ENCODE results near the gene PFKFB4.
A peak's percentile ranks its signal among the peaks of the same experiment; 100 is the strongest.
"Not testable (repeated sequence)": the region's sequence is repeated elsewhere in the genome, so short reads cannot be mapped to it uniquely, and the experiment has no call there.

The PFKFB4 gene

GRCh38 chr3:48492461-48493202 is 64.0 kb downstream of the PFKFB4 start:
- DNase-seq (ENCODE audit: low spot score), result peak; percentile 46

GRCh38 chr3:48486952-48487351 is 69.7 kb downstream of the PFKFB4 start:
- no peak for DNase-seq (ENCODE audit: low spot score)

DNA sequence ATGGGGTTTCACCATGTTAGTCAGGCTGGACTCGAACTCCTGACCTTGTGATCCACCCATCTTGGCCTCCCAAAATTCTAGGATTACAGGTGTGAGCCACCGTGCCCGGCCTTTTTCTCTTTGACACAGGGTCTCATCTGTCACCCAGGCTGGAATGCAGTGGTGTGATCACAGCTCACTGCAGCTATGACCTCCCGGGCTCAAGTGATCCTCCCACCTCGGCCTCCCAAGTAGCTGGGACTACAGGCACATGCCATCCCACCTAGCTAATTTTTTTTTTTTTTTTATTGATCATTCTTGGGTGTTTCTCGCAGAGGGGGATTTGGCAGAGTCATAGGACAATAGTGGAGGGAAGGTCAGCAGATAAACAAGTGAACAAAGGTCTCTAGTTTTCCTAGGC is 73.8 kb downstream of the PFKFB4 start:
- not testable (repeated sequence) for DNase-seq (ENCODE audit: low spot score)

GRCh38 chr3:48480891-48481290 is 75.7 kb downstream of the PFKFB4 start:
- not testable (repeated sequence) for DNase-seq (ENCODE audit: low spot score)

DNA sequence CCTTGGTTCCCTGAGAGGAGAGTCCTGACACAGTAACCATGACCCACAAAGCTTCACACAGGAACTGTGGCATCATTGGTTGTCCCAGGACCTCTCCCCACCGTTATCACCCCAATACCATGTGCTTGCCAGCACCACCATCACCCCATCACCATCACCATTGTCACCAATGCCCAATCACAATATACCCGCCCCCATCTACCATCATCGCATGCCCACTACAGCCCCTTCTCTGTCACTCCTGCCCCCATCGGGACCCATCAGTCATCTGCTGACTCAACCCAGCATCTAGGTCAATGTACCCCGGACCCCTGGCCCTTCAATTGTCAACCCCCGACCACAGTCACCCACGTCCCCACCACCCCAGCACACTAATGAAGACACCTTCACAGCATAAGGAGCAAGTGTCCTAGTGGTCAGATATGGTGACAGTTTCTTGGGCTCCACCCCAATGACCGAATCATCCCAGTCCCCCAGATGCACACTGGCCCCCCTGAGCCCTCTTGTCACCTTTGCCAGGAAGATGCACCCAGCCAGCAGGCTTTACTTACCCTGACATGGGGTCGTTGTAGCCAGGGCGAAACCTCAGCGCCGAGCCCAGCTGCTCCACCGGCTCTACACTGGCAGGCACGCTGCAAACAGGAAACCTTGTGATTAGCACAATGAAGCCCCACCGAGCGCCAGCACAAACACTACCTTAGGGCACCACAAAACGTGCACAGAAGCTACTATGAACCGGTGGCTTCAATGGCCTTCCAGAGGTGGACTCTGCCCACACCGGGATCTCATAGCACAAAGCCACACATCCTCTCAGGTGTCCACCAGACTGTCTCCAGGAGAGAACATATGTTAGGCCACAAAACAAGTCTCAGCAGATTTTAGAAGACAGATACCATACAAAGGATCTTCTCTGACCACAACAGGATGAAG is 77.7 kb downstream of the PFKFB4 start:
- no peak for DNase-seq (ENCODE audit: low spot score)

GRCh38 chr3:48477959-48478520 is 78.6 kb downstream of the PFKFB4 start:
- DNase-seq (ENCODE audit: low spot score), result no peak

DNA sequence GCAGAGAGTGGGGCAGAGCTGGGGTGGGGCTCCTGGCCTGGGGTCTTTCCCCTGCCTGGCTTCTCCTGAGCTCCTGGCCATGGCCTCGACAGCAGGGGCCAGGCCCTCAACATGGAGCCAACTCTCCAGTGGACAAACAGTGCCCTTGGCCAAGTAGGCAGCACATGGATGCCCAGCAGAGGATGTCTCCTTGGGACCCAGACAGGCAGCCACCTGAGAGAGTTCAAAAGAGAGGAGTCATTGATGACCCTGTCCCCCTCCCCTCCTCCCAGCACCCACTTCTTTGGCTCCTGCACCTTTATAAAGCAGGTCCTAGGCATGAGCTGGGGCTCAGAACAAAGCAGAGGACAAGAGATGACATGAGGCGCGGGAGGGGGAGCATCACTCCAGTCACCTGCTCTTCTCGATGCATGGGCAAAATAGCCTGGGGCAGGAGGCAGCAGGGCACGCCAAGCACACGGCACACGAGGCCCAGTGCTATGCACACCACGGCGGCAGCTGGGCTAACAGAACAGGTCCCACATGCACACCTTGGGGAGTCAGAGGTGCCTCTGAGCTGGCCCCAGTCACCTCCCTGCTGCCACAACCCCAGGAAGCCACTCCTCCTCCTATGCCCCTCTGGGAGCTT is 80.1 kb downstream of the PFKFB4 start:
- DNase-seq (ENCODE audit: low spot score), result no peak

DNA sequence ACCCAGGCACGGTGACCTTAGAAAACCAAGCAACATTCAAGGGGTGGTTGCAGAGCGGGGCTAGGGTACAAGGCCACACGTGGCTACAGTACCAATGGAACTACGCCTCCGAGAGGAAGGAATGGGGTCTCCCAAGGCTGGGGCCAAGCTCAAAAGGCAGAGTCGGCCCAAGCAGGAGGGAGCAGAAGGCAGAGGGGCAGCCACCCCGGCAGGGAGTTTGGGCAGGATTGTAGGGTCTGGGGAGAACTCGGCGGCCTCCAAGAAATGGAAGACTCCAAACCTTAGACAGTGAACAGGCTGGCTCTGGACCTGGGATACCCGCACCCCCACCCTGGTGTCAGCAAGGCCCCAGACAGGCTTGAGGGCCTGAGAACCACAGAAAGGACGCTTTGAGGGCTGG is 81.4 kb downstream of the PFKFB4 start:
- no peak for DNase-seq (ENCODE audit: low spot score)

GRCh38 chr3:48474619-48475018 is 82.0 kb downstream of the PFKFB4 start:
- DNase-seq (ENCODE audit: low spot score), result no peak

GRCh38 chr3:48474031-48474430 is 82.6 kb downstream of the PFKFB4 start:
- DNase-seq (ENCODE audit: low spot score), result not testable (repeated sequence)

DNA sequence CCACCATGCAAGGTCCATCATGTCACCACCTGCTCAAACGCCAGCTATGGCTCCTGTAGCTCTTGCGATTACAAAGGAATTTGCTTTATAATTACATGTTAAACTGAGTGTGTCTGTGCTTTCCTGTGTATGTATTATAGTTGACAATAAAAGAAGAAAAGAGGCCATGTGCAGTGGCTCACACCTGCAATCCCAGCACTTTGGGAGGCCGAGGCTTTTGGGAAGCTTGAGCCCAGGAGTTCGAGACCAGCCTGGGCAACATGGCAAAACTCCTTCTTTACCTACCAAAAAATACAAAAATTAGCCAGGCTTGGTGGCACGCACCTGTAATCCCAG is 83.0 kb downstream of the PFKFB4 start:
- no peak for DNase-seq (ENCODE audit: low spot score)

DNA sequence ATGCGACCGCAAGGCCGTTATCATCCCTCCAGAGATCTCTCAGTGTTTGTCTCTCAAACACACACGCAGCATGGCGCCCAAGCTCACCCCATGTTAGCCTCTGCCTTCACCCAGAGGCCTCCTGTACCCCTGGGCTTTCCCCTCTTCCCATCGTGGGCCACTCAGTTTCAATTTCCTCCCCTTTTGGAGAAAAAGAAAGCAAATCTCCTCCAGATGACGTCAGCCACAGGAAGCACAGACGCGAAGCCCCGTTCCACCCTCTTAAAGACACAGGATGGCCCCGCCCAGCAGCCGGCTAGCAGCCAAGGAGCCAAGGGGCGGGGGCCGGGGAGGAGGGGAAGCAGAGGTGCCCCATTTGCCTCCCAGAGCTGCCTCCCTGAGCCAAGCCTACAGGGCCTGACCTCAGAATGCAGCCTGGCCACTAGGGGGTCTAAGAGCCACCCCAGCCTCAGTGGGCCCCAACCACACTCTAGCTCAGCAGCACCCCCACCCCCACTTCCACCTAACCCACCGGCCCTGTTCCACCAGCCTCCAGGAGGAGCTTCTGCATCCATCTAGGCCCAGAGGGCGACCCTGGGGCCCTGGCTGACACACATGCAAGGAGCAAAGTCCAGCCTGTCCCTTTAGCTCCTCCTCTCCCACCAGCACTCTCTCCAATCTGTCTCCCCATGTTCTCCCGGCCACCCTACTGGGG is 83.5 kb downstream of the PFKFB4 start:
- DNase-seq (ENCODE audit: low spot score), result peak; percentile 96

DNA sequence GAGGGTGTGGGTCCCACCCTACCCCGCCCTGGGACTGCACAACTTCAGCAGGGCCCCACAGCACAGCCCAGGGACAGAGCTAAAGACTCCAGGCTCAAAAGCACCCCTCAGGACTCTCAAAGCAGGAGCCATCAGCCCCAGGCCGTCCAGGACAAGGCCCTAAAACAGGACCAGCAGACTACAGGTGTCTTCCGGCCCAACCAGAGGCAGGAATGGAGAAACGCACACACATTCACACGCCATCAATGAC is 84.0 kb downstream of the PFKFB4 start:
- DNase-seq (ENCODE audit: low spot score), result no peak

DNA sequence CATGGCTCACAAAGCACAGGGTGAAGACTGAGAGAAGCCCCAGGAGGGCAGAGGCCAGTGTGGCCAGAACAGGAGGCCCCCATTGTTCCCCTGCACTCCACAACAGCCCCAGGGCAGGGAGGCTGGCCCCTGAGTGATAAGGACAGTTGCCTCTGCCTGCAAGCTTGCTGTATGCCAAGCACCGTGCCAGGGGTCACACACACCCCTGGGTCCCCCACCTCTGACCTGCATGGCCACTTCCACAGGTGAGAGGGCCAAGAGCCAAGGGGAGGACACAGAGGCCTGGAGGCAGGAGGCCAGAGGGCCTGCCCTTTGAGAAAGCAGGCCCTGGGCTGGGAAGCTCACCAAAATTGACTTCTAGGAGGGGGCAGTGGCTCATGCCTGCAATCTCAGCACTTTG is 86.3 kb downstream of the PFKFB4 start:
- no peak for DNase-seq (ENCODE audit: low spot score)

- no peak for DNase-seq (ENCODE audit: low spot score)
Measured at GRCh38 chr3:48469046-48469915, 87.3 kb downstream of the PFKFB4 start.

- DNase-seq (ENCODE audit: low spot score), result no peak
Measured at GRCh38 chr3:48468329-48468731, 88.3 kb downstream of the PFKFB4 start.

Measured in germinal center (tissue), 1 donor.